ENCODE data around the gene PIP5K1B.
A peak's percentile ranks its signal among the peaks of the same experiment; 100 is the strongest.

The PIP5K1B gene

DNA sequence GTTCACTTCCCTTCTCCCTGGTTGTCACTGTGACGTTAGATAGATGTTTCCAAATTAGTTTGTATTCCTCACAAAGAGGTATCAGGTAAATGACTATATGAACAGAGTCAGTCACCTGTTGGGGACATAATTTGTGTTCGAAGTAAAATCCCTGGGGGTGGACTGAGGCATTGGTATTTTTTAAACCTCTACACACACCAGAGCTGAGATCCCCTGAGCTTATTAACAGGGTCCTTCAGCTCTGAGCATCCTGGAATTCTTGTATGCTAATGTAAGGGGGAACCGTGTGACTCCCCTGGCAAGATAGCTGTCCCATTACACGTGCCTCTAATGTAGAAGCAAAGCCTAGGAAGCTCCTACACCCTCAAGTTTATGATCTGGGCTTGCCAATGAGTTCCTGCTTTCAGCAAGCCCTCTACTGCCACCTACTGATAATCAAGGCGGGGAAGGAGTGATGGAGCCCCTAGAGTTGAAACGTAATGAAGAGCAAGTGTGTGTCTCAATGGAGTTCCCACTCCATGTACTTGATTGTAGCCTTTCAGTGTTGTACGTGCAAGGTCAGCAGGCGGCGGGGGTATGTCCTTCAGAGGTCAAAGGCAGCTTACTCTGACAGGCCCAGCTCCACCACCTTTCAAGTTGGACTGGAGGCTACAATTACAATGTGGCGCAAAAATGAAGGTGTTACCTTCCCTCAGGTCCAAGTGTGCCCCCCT, 294.5 kb downstream of the PIP5K1B start:
- peak; percentile 71 for DNase-seq

DNA sequence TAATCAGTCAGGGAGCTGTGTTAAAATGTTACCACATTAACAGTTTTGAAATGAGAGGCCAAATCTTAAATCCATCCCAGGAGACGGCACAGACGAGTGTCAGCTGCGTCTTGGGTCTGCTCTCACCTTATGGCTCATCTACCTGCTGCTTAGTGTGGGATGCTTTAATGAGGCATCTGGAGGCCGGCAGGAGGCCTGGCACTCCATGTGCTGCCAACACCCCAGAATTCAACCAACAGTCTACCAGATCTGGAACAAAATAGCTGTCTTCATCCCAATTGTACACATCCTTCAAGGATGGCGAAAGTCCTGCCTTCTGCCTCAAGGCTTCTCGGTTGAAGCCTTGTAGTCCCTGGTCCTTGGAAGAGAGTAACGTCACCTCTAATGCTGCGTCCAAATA, 296.9 kb downstream of the PIP5K1B start:
- no peak for DNase-seq

GRCh38 chr9:69003051-69003450, 298.0 kb downstream of the PIP5K1B start:
- DNase-seq, result no peak

DNA sequence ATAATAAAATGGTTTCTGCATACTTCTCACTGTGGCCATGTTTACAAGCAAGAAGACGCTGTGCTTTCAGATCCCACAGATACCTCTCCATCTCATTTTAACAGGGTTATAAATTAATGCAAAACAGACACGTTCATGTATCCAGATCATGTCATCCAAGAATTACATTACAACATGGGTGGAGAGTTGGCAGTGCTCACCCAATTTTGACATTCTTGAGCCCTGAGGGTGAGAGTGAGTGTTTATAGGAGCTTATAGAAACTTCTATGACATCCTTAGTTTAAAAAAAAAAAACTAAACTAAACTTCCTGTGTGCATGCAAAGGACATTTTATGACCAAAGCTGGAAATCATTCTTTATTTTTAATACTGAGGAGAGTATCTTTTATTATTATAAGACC, 299.8 kb downstream of the PIP5K1B start:
- no peak for DNase-seq

DNA sequence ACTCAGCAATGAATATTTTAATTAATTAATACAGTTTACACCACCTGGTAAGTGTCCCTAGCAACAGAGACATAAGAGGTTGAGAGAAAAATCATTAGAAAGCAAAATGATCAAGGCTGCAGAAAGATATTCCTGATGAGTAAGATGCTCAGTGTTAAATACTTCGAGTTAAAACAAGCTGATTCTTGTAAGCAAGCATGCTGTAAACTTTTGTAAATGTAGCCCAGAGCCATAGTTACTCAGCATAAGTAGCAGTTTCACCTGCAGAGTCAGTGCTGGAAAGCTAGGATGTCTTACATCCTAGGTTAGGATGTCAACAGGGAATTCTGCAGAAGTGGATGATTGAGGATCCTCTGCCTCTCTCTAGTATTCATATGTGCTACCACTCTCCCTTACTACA, 304.7 kb downstream of the PIP5K1B start:
- DNase-seq, result no peak

GRCh38 chr9:69012696-69013381, 307.8 kb downstream of the PIP5K1B start:
- DNase-seq, result peak; percentile 16

GRCh38 chr9:69013382-69013727, 308.3 kb downstream of the PIP5K1B start:
- no peak for DNase-seq

DNA sequence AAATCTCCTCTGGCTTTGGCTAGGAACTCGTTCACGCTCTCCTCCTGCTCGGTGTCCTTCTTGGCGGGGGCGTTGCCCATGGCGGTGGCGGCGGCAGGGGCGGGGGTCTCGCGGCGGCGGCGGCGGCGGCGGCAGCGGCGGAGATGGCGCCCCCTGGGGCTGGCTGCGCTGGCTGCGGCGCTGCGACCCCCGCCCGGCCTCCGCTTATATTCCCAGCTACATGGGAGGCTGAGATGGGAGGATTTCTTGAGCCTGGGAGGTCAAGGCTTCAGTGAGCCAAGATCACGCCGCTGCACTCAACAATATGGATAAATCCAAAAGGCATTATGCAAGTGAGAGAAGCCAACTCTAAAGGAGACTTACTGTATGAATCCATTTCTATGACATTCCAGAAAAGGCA, 309.0 kb downstream of the PIP5K1B start, which contains the start of gene PRKACG:
TSS of gene PRKACG (minus strand) at position 101 of the 400 bp plus-strand sequence. CDS start at position 80, 21 bp downstream.
- DNase-seq, result no peak

- DNase-seq, result no peak
Observed at GRCh38 chr9:69016191-69017096, 311.4 kb downstream of the PIP5K1B start.

DNA sequence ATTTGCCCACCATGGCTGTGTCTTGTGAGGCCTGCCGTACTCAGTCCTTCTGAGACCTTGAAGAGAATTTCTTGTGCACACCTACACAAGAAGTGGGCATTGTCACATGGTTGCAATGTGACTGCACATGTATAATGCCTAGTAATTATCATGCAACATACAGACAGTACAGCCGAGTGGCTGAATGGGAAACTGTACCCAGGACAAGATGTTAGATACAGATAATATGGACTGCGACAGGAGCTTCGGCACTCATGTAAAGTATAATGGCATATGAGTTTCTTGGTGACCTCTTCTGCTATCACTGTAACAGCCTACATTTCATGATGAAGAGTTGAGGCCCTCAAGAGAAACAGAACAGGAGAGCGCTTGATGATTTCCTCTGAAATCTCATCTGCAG, 313.7 kb downstream of the PIP5K1B start:
- DNase-seq, result no peak

DNA sequence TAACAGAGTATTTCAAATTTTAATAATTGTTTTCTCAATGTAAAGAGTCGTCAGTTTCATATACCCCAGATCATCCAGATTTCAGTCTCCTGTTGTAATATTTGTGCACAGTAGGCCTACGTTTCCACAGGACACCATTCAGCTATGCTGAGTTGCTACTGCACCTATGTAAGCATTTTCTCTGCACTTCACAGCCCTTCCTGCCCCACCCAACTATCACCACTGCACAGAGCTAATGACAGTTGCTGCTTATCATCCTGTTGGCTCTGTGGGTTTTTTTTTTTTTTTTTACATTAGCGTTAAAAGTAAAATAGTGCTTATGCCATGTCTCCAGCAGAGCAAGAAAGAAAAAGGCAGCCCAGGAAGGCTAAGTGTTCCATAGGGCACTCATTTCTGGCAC, 314.8 kb downstream of the PIP5K1B start:
- DNase-seq, result no peak

DNA sequence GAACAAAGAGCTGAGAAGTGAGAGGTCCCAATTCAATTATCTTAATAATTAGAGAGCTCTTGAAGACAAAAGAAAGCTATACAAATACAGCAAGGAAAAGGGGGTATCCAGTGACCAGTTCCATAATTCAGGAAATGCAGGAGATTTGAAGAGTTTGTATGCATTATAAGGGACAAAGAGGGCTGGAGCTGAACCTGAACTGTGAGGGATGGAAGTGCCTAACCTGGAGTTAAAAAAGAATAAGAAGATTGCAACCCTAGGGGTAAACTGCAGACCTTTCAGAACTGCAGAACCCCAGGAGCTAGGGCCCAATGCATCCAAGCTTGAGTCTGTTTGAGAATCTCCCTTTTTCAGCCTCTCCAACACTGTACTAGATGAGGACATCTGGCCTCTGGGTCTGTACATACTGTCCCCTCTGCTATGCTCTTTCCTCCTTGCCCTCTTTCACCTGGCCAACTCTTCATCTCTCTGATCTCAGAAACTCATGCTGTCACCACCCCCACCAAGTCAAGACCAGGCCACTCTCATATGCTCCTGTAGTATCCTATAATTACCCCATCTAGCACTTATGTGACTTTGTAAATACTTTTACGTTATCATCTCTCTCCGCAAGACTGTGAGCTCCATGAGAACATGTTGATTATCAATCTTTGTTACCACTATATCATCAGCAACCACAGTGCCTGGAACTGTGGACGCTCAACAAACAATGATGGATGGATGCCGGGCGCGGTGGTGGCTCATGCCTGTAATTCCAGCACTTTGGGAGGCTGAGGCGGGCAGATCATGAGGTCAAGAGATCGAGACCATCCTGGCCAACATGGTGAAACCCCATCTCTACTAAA, 315.5 kb downstream of the PIP5K1B start:
- no peak for DNase-seq

- no peak for DNase-seq
Observed at GRCh38 chr9:69023650-69024049, 318.6 kb downstream of the PIP5K1B start.

- peak; percentile 33 for DNase-seq
Observed at GRCh38 chr9:69027355-69028097, 322.5 kb downstream of the PIP5K1B start.

DNA sequence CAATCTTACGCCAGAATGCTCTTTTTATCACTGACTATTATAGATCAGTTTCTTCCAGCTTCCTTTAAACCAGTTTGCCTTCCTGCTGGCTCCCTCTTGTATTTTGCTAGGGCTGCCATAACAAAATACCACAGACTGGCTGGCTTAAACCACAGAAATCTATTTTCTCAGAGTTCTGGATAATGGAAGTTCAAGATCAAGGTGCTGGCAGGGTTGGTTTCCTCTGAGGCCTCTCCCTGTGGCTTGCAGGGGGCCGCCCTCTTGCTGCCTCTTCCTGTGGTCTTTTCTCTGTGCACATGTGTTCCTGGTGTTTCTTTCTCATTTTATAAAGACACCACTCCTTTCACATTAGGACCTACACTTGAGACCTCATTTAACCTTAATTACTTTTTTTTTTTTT, 323.7 kb downstream of the PIP5K1B start:
- DNase-seq, result peak; percentile 86

DNA sequence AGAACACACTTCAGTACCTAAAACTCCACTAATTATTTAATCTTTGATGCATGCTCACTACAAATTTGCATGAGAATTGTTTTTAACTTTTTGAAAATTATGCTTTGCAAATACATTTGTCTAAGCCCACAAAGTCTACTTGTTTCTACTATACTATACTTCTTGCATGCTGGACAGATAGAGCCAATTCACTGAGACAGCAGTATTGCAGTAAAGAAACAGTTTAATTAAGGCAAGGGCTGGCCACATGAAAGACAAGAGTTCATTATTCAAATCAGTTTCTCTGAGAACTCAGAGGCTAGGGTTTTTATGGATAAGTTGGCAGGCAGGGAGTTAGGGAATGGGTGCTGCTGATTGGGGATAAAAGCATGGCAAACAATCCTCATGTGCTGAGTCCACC, 324.5 kb downstream of the PIP5K1B start:
- DNase-seq, result no peak

DNA sequence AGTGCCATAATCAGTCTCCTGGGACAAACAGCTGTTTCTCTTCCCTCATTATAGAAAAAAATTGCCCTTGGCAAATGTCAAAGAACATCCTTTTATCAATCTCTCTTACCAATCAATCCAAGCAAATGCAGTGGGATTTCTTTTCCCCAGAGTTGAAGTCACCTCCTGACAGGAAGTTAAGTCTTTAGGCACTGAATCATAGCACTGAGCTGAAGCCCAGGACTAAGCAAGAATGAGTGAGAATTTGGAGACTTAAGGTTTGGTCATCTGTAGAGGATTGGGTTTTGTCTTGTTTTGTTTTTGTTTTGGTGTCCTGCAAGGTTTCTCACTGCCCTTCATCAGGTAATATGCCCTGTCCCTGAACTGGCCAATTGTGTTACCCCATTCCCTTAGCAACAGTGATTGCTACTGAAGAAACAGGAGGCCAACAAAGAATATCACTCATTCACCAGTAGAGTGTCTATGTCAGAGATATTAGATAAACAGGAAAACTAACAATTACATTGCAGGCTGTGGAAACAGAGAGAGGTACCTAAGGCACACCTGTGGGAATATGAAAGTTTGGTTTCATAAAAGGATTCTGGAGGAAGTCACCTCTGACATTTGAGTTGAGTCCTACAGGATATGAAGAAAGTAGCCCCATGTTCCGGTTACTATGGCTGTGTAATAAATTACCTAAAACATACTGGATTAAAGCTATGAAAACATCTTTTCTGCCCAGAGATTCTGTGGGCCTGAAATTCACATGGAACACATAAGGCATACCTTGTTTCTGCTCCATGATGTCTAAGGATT, 326.0 kb downstream of the PIP5K1B start:
- DNase-seq, result no peak

DNA sequence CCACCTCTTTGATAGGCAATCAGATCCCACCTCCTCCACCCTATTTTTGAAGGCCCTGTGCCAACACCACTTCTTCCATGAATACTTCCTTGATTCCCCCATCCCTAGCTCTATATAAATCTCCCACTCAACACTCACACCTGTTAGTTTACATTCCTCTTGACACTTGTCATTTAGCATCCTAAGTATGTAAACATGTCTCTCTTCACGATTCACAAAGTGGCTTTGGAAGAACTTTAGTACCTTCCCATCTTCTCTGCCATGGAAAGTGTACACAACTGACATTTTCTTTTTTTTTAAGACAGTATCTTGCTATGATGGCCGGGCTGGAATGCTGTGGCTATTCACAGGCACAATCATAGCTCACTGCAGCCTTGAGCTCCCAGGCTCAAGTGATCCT, 329.0 kb downstream of the PIP5K1B start:
- DNase-seq, result no peak

DNA sequence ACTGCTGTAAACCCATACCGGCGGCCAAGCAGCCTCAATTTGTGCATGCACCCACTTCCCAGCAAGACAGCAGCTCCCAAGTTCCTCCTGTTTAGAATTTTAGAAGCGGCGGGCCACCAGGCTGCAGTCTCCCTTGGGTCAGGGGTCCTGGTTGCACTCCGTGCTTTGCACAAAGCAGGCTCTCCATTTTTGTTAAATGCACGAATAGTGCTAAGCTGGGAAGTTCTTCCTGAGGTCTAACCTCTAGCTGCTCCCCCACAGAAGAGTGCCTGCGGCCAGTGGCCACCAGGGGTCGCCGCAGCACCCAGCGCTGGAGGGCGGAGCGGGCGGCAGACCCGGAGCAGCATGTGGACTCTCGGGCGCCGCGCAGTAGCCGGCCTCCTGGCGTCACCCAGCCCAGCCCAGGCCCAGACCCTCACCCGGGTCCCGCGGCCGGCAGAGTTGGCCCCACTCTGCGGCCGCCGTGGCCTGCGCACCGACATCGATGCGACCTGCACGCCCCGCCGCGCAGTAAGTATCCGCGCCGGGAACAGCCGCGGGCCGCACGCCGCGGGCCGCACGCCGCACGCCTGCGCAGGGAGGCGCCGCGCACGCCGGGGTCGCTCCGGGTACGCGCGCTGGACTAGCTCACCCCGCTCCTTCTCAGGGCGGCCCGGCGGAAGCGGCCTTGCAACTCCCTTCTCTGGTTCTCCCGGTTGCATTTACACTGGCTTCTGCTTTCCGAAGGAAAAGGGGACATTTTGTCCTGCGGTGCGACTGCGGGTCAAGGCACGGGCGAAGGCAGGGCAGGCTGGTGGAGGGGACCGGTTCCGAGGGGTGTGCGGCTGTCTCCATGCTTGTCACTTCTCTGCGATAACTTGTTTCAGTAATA, 330.6 kb downstream of the PIP5K1B start, which contains the start of gene FXN:
TSS of gene FXN (plus strand) at position 315 of the 871 bp plus-strand sequence. CDS start at position 346, 31 bp downstream.
- peak; percentile 44 for DNase-seq

DNA sequence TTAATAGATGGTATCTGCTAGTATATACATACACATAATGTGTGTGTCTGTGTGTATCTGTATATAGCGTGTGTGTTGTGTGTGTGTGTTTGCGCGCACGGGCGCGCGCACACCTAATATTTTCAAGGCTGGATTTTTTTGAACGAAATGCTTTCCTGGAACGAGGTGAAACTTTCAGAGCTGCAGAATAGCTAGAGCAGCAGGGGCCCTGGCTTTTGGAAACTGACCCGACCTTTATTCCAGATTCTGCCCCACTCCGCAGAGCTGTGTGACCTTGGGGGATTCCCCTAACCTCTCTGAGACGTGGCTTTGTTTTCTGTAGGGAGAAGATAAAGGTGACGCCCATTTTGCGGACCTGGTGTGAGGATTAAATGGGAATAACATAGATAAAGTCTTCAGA, 331.3 kb downstream of the PIP5K1B start:
- no peak for DNase-seq
